A549 (cell line): ENCODE measurements around the gene KIAA1755. TPM values are rescaled to one million over a fixed set of nuclear protein-coding genes. Genes with fewer than 3 reads are reported as not detected.
"Not testable (repeated sequence)": the region's sequence is repeated elsewhere in the genome, so short reads cannot be mapped to it uniquely, and the experiment has no call there.

ENCODE experiments used
- ATAC-seq, 2 experiments: fragments of 200-7000 bp in 1 of 2; fragments of >200 bp in 1 of 2; cut with Nextera tagmentation in 1 of 2; cut with Tn5 transposase in 1 of 2; 3 replicates each; pipeline versions ENCODE4 v1.8.0 to v1.9.1; 2018 to 2020; ENCODE audit warnings: mild to moderate bottlenecking in 1 of 2, moderate library complexity in 1 of 2
- CTCF ChIA-PET: fragments of 300-600 bp; sonication (Branson Sonifier 250); formaldehyde crosslinking; extraction: SDS; loops from one replicate; lab custom pipeline; 2021; ENCODE audit warnings: antibody characterized with exemption, inconsistent platforms; lab: Yijun Ruan, JAX
- POLR2A ChIA-PET: fragments of 350-600 bp; formaldehyde crosslinking; extraction: SDS; loops from one replicate; lab custom pipeline; 2021; ENCODE audit warnings: antibody characterized with exemption, inconsistent platforms; lab: Yijun Ruan, JAX
- DNase-seq, 2 experiments: peaks; one replicate each; pipeline versions ENCODE4 v3.0.0 to v3.0.0-alpha.2; 2011 to 2016; ENCODE audit warnings: low read depth in 1 of 2, low spot score in 1 of 2
- FAIRE-seq: peaks from 2 replicates; lab custom pipeline; 2011; peaks lifted over from hg19 to GRCh38; lab: Jason Lieb, UNC
- H3K27ac ChIP-seq, 2 experiments: fragments of >200 bp; sonication (Bioruptor Twin); formaldehyde crosslinking; 3 replicates each; pipeline ENCODE4 v1.5.1; 2016 to 2017
- H3K4me1 ChIP-seq: fragments of >200 bp; sonication (Bioruptor Twin); formaldehyde crosslinking; 3 replicates; pipeline ENCODE4 v1.6.1; 2016
- H3K4me2 ChIP-seq: fragments of >200 bp; sonication (Bioruptor Twin); formaldehyde crosslinking; 3 replicates; pipeline ENCODE4 v1.6.1; 2016
- H3K4me3 ChIP-seq: fragments of >200 bp; sonication (Bioruptor Twin); formaldehyde crosslinking; 3 replicates; pipeline ENCODE4 v1.5.1; 2016
- H3K9me3 ChIP-seq: fragments of >200 bp; sonication (Bioruptor Twin); formaldehyde crosslinking; 3 replicates; pipeline ENCODE4 v1.6.1; 2016
- CHD4 ChIP-seq: fragments of 200-600 bp; sonication (generic); IDR thresholded peaks from 2 replicates; pipeline ENCODE4 v1.6.1; 2016; ENCODE audit warnings: antibody characterized with exemption, mild to moderate bottlenecking, borderline replicate concordance
- FOSB ChIP-seq: fragments of 250-450 bp; sonication (Bioruptor Pico); IDR thresholded peaks from 2 replicates; pipeline ENCODE4 v1.5.0; 2020; ENCODE audit warnings: mild to moderate bottlenecking, moderate library complexity
- FOXS1 ChIP-seq: fragments of 250-450 bp; sonication (Bioruptor Pico); IDR thresholded peaks from 2 replicates; pipeline ENCODE4 v1.5.0; 2020; ENCODE audit warnings: mild to moderate bottlenecking, moderate library complexity
- GATA3 ChIP-seq: IDR thresholded peaks from 2 replicates; pipeline ENCODE4 v1.6.1; 2012; ENCODE audit warnings: borderline replicate concordance
- HOXB13 ChIP-seq: fragments of 250-450 bp; sonication (Bioruptor Pico); IDR thresholded peaks from 2 replicates; pipeline ENCODE4 v1.5.0; 2020; ENCODE audit warnings: low read depth, mild to moderate bottlenecking, moderate library complexity
- MAZ ChIP-seq: fragments of 150-350 bp; IDR thresholded peaks from 2 replicates; pipeline ENCODE4 v1.6.1; 2014; ENCODE audit warnings: antibody characterized with exemption, low read depth, low read length, borderline replicate concordance
- PHF8 ChIP-seq: fragments of 200-600 bp; sonication (generic); IDR thresholded peaks from 2 replicates; pipeline ENCODE4 v1.6.1; 2016; ENCODE audit warnings: low read depth, mild to moderate bottlenecking, antibody characterized with exemption, moderate library complexity, borderline replicate concordance
- RAD21 ChIP-seq, 2 experiments: fragments of >200 bp in 1 of 2; sonication (Bioruptor Twin) in 1 of 2; formaldehyde crosslinking in 1 of 2; IDR thresholded peaks in 1 of 2; conservative IDR thresholded peaks in 1 of 2; 2 replicates in 1 of 2; 3 replicates in 1 of 2; pipeline ENCODE4 v1.6.1; 2012 to 2018; ENCODE audit warnings: inconsistent platforms in 1 of 2
- RNF2 ChIP-seq: fragments of 200-600 bp; sonication (generic); IDR thresholded peaks from 2 replicates; pipeline ENCODE4 v1.6.1; 2016; ENCODE audit warnings: low read depth, mild to moderate bottlenecking, antibody characterized with exemption, moderate library complexity, borderline replicate concordance
- ZNF302 ChIP-seq: fragments of 250-450 bp; sonication (Bioruptor Pico); IDR thresholded peaks from 2 replicates; pipeline ENCODE4 v1.9.0; 2021; ENCODE audit warnings: inconsistent platforms, mild to moderate bottlenecking, moderate library complexity
- WGBS: methylation state at CpG from one replicate; pipeline ENCODE4 v1.1.6; 2017; ENCODE audit errors: missing lambda C conversion rate; 5-methylcytosine and 5-hydroxymethylcytosine counted together
- polyA plus RNA-seq, 4 experiments: library from polyadenylated mRNA; depleted of rRNA in 3 of 4; stranded (reverse); fragments of >200 nt; fragmentation: RNase III in 1 of 4; extraction: RNeasy Plus Mini Kit Qiagen cat#74134 plus additional on column Dnase treatment in 1 of 4; gene quantifications; 2 replicates in 3 of 4; 3 replicates in 1 of 4; pipeline ENCODE4 v1.2.3, GENCODE V29; 2011 to 2017
- TF ChIP-seq, protein P1 (sequence below): fragments of 200-600 bp; sonication (generic); IDR thresholded peaks from 2 replicates; pipeline ENCODE4 v1.6.1; 2016; ENCODE audit warnings: antibody characterized with exemption, mild to moderate bottlenecking, moderate library complexity
- TF ChIP-seq, protein P2 (sequence below): fragments of 250-450 bp; sonication (Bioruptor Pico); IDR thresholded peaks from 2 replicates; pipeline ENCODE4 v1.5.0; 2021; ENCODE audit warnings: mild to moderate bottlenecking, moderate library complexity, borderline replicate concordance
- TF ChIP-seq, protein P3 (sequence below): fragments of 150-350 bp; IDR thresholded peaks from 2 replicates; pipeline ENCODE4 v1.6.1; 2014; ENCODE audit warnings: low read depth, mild to moderate bottlenecking, low read length

KIAA1755 gene
- polyA plus RNA-seq, 2 of the 4 experiments (the other 2 are of a cell fraction): 0.04 to 0.21 TPM

DNA sequence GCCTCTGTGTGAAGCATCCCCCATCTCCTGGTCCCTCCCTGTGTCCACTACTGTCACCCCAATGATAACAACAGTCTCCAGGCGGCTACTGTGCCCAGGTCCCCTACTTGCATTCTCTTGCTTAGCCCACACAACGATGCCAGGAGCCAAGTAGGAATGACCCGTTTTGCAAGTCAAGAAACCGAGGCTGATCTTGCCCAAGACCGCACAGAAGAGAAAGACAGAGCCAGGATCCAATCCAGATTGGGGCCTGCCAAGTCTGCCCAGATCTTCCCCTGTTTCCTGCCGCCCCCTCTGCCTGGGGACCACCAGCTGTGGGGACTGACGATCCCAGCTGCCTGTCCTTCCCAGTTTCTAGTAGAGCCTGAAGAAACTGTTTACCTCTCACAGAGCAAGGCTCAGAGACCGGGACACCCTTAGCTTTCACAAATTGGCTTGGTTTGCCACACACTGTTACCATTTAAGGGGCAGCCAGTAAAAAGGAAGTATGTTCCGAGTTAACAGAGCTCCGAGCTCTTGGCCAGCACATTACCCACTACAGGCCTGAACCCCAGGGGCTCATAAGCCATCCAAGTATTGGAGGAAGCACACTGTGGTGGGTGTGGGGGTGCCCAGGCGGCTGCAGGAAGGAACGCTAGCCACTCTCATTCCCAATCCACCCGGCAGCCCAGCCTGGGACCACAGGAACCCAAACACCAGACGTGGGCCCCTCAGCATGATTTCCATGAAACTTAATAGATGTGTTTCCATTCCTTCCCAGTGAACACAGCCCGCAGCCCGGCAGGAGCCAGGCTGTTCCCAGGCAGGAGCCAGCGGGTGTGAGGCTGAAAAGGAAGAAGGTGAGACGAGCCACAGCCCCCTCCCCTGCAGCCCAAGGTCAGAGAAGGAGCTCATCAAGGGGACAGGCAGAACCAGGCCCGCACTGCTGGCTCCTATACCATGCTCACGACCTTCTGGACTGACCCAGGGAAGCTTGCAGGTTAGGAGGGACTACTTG lies 7.9 kb downstream of the KIAA1755 start (continued):
- TF ChIP-seq MAZ (no peak), HOXB13 (CRISPR knock-in tag) (no peak), ZNF302 (no peak), FOXS1 (CRISPR knock-in tag) (no peak)

DNA sequence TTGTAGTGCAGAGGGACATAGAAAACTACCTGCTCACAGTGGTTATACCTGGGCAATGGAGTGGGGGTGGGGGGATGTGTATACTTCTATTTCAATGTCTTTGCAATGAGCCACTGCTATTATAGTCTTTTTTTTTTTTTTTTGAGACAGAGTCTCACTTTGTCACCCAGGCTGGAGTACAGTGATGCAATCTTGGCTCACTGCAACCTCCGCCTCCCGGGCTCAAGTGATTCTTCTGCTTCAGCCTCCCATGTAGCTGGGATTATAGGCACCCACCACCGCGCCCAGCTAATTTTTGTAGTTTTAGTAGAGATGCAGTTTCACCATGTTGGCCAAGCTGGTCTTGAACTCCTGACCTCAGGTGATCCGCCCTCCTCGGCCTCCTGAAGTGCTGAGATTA lies 9.1 kb downstream of the KIAA1755 start:
- H3K4me3 ChIP-seq, ATAC-seq, FAIRE-seq, H3K4me1 ChIP-seq, DNase-seq, H3K27ac ChIP-seq, H3K9me3 ChIP-seq, H3K4me2 ChIP-seq, POLR2A ChIA-PET: not testable (repeated sequence)
- CTCF ChIA-PET: interaction anchor here (0.8 to 2.5 kb wide), 6 partner anchors 8 to 687 kb away, joined by 3 to 8 read pairs (median 4); no protein-coding TSS in a partner anchor
- WGBS: 76% methylated on average over 6 of the region's 6 CpGs

DNA sequence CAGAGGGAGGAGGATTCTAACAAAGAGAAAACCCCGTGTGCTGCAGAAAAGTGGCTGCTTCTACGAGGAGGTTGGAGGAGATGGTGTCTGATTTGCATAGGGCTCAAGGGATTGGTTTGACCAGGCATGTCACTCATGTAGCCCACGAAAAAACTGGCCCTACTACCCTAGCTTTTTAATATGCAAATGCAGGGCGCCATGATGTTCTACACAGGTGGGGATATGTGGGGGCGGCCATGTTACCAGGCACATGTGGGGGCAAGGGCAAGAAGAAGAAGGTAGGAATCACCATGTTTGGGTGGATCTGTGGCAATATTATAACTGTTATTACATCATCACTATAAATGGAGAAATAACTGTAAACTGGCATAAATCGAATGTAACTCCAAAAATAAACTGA lies 9.9 kb downstream of the KIAA1755 start:
- no peak for DNase-seq
- TF ChIP-seq RAD21 (conservative IDR thresholded peaks at IDR 0.05 in 1 of 2, IDR thresholded peaks at IDR 0.05 in 1 of 2) (no peak), MAZ (no peak), CHD4 (no peak), GATA3 (no peak), FOXS1 (CRISPR knock-in tag) (no peak), RNF2 (no peak), PHF8 (no peak), FOSB (CRISPR knock-in tag) (no peak)
- TF ChIP-seq, protein P1, sequence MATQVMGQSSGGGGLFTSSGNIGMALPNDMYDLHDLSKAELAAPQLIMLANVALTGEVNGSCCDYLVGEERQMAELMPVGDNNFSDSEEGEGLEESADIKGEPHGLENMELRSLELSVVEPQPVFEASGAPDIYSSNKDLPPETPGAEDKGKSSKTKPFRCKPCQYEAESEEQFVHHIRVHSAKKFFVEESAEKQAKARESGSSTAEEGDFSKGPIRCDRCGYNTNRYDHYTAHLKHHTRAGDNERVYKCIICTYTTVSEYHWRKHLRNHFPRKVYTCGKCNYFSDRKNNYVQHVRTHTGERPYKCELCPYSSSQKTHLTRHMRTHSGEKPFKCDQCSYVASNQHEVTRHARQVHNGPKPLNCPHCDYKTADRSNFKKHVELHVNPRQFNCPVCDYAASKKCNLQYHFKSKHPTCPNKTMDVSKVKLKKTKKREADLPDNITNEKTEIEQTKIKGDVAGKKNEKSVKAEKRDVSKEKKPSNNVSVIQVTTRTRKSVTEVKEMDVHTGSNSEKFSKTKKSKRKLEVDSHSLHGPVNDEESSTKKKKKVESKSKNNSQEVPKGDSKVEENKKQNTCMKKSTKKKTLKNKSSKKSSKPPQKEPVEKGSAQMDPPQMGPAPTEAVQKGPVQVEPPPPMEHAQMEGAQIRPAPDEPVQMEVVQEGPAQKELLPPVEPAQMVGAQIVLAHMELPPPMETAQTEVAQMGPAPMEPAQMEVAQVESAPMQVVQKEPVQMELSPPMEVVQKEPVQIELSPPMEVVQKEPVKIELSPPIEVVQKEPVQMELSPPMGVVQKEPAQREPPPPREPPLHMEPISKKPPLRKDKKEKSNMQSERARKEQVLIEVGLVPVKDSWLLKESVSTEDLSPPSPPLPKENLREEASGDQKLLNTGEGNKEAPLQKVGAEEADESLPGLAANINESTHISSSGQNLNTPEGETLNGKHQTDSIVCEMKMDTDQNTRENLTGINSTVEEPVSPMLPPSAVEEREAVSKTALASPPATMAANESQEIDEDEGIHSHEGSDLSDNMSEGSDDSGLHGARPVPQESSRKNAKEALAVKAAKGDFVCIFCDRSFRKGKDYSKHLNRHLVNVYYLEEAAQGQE: no peak
- TF ChIP-seq, protein P2, sequence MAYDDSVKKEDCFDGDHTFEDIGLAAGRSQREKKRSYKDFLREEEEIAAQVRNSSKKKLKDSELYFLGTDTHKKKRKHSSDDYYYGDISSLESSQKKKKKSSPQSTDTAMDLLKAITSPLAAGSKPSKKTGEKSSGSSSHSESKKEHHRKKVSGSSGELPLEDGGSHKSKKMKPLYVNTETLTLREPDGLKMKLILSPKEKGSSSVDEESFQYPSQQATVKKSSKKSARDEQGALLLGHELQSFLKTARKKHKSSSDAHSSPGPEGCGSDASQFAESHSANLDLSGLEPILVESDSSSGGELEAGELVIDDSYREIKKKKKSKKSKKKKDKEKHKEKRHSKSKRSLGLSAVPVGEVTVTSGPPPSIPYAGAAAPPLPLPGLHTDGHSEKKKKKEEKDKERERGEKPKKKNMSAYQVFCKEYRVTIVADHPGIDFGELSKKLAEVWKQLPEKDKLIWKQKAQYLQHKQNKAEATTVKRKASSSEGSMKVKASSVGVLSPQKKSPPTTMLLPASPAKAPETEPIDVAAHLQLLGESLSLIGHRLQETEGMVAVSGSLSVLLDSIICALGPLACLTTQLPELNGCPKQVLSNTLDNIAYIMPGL (CRISPR knock-in tag): no peak
- TF ChIP-seq, protein P3, sequence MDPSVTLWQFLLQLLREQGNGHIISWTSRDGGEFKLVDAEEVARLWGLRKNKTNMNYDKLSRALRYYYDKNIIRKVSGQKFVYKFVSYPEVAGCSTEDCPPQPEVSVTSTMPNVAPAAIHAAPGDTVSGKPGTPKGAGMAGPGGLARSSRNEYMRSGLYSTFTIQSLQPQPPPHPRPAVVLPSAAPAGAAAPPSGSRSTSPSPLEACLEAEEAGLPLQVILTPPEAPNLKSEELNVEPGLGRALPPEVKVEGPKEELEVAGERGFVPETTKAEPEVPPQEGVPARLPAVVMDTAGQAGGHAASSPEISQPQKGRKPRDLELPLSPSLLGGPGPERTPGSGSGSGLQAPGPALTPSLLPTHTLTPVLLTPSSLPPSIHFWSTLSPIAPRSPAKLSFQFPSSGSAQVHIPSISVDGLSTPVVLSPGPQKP: no peak
- H3K4me3 ChIP-seq: no peak overlapping the region
- no peak for ATAC-seq
- no peak overlapping the region for H3K27ac ChIP-seq
- H3K4me2 ChIP-seq: no peak overlapping the region
- POLR2A ChIA-PET: no interaction called here
- no peak for FAIRE-seq
- WGBS: 56% methylated on average over 6 of the region's 6 CpGs
- H3K9me3 ChIP-seq: no peaks in the 10 kb centered on the region
- H3K4me1 ChIP-seq: no peaks in the 10 kb centered on the region
- CTCF ChIA-PET: interaction anchor here (0.8 to 1.5 kb wide), 2 partner anchors 24 to 686 kb away, joined by 3 to 5 read pairs; no protein-coding TSS in a partner anchor
